CD1c-positive myeloid dendritic cell (primary cell): ENCODE measurements around the gene PACS1.
A peak's percentile ranks its signal among the peaks of the same experiment; 100 is the strongest.

Experiments
- DNase-seq: peaks from one replicate; pipeline ENCODE4 v3.0.0-alpha.2; 2016; ENCODE audit errors: extremely low spot score

PACS1 gene

DNA sequence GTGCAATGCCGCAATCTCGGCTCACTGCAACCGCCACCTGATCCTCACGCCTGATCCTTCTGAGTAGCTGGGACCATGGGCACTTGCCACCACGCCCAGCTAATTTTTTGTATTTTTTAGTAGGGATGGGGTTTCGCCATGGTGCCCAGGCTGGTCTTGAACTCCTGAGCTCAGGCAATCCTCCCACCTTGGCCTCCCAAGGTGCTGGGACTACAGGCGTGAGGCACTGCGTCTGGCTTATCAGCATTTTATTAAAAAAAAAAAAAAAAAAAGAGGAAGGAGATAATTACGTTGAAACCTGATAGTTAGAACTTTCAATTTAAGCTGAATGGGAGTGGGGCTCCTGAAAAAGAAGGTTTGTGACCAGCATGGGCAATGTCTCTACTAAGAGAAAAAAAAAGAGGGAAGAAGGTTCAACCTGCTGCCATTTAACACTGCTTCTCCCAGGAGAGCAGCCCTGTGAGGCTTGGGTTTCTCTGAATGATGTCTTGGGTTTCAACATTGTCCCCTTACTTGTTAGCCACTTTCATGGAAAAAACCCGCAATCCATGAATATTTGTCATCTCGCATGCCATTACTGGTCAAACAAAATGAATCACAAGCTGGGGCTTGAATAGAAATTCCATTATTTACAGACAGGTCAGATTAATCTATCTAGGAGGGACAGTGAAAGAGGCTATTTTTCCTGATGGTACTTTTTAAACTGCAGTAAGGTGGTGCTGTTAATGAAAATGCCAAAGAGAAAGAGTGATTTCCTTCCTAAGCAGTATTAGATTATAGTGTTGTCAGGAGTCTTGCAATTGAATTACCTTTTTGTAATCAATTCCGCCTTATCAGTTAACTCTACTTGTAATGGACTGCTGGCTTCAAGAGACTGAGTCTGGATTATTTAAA is 72.5 kb downstream of the PACS1 start:
- DNase-seq, result no peak

DNA sequence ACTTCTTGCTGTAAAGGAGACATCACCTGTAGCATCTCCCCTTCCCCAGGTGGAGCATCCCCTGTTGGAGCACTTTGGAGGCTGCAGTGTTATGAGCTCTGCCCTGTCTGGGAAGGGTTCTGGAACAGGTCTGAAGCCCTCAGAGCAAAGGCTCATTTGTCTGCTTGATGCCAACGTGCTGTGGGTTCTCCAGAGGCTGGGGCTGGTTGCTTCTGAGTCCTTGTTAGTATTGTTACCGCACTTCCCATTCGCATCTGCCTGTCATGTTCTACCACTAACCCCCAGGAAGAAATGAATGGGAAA is 73.1 kb downstream of the PACS1 start:
- no peak for DNase-seq

DNA sequence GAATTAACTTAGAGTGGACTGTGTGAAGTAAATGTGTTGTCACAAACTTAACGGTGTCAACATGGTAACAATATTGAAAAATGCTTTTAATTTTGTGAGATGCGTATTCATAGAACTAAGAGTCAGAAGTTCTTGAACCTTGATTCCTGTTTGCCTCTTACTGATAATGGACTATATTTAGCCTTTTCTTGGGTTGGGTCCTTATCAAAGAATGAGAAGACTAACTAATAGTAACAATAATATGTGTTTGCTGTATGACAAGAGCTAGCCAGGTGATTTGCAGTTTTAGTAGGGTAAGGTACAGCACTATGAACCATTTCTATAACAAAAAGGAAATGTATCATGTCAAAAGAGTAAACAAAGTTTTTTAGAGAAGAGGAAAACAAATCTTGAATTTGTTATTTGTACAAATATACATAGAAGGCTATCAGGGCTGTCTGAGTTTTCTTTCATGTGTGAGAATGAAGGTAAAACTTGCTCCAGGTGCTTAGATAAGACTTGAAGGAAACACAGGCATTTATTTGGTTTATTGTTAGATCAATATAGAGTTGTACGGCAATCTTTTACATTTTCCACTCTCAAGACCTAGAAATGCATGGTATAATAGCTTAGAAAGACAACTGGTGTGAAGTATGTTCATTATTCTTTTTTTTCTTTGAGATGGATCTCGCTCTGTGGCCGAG is 74.1 kb downstream of the PACS1 start:
- no peak for DNase-seq

DNA sequence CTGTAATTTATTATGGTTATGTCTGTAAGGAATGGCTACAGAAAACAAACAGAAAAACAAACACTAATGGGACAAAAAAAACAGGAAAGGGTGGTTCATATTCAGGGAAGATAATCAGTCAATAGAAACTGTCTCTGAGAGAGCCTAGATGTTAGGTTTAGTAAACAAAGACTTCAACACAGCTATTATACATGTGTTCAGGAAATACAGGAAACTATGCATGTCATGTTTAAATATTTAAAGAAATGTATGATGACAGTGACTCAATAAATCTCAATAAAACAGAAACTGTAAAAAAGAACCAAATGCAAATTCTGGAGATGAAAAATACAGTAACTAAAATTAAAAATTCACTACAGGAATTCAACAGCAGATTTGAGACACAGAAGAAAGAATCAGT is 76.0 kb downstream of the PACS1 start:
- no peak for DNase-seq

DNA sequence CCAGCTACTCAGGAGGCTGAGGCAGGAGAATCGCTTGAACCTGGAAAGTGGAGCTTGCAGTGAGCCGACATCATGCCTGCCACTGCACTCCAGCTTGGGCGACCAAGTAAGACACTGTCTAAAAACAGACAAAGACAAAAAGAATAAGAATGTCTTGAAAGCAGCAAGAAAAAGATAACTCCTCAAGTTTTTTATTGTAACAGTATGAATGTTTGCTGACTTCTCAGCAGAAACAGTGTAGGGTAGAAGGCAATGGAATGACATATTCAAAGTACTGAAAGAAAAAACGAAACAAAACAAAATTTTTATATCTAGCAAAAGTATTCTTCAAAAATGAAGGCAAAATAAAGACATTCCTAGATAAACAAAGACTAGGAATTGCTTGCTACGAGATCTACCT is 76.9 kb downstream of the PACS1 start:
- no peak for DNase-seq

DNA sequence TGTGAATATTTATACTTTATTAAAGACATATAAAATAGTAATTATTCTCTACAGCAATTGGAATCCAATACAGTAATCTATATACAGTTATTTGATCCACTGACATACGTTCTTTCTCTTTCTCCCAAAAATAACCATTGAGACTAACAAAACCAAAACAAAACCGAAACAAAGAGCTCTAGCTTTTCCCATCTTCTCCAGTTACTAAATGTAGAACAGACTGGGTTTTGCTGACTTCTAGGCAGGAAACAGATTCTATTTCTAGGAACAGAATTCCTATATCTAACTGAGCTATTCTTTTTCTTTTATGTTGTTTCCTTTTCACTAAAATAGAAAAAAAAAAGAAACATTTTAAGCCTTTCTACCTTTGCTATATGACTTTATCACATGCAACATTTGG is 80.1 kb downstream of the PACS1 start:
- no peak for DNase-seq

DNA sequence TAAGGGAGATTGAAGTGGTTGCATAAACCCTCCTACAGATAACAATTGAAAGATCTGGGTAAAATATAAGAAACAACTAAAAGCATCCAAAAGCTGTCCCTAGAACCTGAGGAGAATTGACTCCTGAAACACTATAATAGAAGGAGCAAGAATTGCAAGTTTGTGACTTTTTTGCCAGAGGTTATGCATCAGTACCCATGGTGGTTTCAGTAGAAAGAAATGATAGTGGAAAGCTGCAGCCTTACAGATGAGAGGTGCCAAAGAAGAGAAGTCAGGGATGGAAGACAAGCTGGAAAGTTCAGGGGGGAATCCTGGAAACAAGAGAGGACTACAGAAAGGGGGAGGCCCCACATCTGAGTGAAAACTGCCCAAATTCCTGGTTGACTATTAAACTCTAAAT is 80.7 kb downstream of the PACS1 start:
- DNase-seq, result no peak

DNA sequence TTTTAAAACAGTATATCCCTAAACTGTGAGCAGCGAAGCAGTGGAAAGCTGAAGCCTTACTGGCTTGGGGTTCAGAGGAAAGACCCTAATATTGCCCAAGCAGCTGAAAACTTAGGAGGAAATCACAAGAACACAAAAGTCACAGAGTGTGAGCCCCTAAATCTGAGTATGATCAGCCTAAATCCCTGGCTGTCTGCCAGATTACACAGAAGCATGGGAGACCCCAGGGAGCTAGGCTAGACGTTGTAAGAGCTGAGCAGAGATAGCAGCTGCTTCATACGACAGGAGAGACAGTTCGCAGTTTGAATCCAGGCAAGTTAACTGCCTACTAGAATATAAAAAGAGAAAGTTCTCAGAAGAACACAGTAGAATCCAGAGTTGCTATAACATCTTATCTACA is 81.2 kb downstream of the PACS1 start:
- no peak for DNase-seq

DNA sequence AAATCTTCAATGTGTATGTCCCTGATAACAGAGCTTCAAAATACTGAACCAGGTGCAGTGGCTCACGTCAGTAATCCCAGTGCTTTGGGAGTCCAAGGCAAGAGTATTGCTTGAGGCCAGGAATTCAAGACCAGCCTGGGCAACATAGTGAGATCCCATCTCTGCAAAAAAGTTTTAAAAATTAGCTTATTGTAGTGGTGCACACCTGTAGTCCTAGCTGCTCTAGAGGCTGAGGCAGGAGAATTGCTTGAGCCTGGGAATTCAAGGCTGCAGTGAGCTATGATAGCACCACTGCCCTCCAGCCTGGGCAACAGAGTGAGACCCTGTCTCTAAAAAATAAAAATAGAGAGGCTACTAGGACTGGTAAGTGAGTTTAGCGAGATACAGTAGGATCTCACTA is 84.0 kb downstream of the PACS1 start:
- DNase-seq, result no peak

DNA sequence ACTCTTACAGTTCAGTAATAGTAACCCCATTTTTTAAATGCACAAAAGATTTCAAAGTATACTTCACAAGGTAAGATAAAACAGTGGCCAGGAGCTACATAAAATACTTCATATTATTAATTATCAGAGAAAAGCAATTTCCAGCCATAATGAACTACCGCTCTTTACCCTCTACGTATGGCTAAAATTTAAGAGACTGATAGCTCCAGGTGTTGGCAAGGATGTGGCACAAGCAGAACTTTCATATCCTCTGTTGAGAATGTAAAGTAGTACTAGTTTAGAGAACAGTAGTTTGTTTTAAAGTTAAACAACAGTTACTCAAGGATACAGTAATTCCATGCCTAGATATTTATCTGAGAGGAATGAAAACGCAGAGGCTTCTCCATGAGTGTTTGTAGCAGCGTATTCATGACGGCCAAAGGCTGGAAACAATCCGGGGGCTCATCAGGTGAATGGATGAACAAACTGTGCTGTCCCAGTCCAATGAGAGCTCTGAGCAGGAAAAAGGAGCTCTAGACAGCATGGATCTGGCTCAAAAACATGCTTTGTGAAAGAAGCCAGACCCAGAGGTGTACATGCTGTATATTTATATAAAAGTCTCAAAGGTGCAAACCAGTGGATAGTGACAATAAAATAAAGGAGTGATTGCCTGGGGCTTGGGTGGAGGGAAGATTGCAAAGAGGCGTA is 85.5 kb downstream of the PACS1 start:
- DNase-seq, result no peak

DNA sequence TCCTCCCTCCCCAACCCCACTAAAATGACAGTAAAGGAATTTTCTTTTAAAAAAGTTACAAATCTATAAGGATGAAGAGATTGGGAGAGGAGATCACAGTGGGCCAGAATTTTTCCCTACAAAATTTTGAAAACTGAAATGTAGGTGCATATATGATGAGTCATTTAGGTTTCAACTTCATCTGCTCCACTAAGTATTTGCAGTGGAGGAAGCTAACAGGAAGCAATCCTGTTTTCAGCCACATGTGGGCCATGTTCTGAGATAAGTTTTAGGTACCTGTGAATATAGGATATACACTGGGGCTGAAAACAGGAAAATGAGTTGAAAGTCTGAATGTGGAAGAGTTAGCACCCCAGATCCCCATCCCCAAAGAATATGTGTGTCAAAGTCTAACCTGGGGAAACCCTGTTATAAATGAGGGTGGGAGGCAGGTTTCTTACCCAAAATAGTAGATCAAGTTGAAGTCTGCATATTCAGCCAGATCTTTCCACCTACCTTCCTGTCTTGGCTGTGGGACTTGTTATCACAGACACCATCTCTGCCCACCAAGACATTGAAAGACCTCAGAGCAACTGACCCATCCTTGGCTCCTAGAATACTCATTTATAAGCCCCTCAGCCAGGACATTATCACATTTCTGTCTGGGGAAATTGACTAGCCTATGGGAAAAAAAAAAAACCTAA is 87.3 kb downstream of the PACS1 start:
- no peak for DNase-seq

DNA sequence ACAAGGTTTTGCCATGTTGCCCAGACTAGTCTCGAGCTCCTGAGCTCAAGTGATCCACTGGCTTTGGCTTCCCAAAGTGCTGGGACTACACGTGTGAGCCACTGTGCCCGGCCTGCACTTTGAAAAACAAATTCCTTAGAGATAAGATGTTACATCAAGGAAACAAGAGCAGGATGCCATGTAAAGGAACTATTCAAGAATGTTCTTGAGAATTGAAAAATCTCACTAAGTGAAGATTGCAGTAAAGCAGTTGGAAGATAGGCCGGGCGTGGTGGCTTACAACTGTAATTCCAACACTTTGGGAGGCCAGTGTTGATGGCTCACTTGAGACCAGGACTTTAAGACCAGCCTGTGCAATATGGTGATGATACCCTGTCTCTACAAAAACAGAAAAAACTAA is 88.1 kb downstream of the PACS1 start:
- no peak for DNase-seq

DNA sequence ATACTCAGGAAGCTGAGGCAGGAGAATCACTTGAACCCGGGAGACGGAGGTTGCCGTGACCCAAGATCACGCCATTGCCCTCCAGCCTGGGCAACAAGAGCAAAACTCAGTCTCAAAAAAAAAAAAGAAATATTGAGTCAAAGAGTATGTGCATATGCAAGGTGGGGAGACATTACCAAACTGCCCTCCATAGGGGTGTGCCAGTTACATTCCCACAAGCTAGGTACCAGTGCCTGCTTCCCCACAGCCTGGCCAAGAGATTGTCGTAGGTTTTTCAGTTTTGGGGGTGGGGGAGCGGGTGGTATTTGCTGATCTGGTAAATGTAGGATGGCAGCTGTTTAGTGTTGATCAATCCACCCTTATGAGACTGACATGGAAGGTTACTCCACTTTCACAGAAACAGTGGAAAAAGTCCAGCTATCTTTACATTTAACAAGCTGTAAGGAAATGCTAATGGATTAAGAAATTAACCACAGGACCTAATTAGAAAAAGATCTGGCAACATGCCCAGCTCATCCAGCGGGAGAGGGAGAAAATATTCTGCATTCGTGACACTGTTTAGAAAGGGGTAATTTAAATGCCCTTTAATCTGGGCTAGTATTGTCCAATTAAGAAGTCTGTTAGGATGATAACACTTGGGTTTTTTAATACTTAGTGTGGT is 89.4 kb downstream of the PACS1 start:
- DNase-seq, result no peak

DNA sequence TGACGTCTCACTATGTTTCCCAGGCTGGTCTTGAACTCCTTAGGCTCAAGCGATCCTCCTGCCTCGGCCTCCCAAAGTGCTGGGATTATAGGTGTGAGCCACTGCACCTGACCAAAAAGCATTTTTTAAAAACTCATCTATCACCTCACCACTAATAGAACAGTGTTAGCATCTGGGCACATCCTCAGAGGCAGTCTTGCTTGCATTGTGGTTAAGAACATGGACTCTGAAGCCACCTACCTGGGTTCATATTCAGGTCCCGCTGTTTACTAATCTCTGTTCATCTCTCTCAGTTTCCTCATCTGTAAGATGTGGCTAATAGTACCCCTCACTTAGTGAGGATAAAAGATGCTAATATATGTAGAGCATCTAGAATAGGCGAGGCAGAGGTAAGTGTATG is 90.6 kb downstream of the PACS1 start:
- no peak for DNase-seq

DNA sequence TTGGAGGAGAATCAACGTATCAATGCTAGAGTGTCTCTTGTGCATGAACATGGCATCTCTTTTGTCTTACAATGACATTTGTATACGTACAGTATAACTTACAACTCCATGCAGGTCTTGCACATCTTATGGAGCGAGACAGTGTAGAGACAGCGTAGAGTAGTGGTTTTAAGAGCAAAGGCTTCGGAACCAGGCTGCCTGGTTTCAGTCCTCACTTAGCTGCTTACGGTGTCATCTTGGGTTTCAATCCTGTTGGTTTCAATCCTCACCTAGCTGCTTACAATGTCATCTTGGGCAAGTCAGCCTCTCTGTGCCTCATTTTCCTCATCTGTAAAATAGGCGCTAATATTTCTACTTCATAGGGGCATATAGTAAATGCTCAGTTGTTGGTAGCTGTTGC is 98.2 kb downstream of the PACS1 start:
- DNase-seq, result no peak

DNA sequence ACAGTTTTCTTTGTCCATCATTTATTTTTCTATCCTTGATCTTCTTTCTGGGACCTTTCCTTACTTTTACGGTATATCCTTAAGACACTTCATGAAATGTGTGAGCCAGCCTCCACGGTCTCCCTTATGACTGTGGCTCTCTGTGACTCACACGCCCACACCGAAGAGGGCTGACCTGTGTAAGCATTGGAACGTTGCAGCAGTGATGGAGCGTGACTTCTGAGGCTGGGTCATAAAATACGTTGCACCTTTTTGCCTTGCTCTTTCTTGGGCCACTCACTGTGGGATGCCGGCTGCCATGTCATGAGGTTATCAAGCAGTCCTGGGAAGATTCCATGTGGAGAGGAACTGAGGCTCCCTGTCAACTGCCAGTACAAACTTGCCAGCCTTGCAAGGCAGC is 102.1 kb downstream of the PACS1 start:
- DNase-seq, result peak; percentile 8

DNA sequence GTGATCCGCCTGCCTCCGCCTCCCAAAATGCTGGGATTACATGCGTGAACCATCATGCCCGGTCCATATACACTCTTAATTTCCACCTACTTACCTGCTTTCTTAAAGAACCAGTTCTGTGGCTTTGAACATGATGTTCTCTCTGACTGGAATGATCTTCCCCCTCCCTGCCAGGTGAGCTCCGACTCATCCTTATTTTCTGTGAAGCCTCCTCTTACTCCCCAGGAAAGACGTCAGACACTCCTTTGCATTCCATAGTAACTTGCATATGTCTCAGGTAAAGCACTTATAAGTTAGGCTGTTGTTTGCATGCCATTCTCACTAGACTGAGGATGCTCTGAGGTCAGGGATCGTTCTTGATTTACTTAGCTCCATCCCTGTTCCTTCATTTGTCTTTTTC is 106.6 kb downstream of the PACS1 start:
- no peak for DNase-seq

DNA sequence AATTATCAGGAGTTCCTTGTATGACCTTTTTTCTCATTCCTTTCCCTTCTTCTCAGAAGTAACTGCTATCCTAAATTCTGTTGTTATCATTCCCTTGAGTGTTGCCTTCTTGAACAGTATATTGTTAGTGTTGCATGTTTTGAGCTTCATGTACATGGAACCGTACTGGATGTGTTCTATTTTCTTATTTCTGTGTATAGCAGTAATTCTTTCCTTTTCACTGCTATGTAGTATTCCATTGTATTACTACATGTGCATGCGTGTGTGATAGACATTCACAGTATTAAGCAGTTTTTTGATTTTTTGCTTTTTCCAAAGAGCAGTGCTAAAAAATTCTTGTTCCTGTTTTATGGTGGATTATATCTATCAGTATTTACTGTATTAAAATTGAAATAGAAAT is 108.1 kb downstream of the PACS1 start:
- DNase-seq, result no peak

DNA sequence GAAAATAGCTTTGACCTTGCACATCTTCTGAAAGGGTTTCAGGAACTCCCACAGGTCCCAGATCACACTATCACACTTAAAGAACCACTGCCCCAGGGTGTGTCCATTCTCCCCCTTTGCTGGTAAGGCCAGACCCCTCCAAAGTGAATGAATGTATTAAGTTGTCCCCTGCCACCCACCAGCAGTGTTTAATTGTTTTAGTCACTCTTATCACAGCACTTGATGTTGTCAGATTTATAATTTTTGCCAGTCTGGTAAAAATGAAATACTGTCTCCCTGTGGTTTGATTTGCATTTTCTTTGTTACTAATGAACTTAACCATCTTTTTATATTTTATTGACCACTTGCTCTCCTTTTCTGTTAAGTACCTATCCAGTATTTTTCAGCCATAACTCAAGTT is 108.8 kb downstream of the PACS1 start:
- DNase-seq, result no peak

DNA sequence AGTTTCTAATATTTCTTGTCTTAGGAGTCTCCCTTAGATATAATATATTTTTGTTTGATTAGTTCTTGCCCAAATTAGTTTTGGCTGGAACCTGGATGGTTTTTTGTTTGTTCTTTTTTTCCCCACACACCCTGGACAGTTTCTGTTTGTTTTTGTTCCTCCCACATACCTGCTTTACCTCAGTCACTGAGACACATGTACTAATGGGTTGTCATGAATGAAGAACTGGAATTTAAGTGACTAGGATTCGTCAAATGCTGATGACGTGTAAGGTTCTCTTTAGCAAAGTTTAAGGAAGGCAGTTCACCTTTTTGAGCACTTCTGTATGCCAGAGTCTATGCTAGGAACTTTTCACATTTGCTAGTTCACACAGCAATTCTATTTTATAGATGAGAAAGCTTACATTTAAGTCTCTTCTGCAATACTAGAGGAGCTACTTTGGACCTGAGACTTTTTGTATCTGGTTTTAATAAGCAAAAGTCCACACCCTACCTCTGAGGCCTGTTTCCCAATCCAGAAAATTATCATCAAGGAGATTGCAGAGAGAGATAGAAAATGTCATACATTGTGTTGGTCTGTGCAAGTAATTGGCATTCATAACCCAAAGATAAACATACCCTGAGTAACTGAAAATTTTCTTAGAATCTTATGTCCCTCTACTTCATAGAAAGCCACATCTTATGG is 111.7 kb downstream of the PACS1 start:
- no peak for DNase-seq

DNA sequence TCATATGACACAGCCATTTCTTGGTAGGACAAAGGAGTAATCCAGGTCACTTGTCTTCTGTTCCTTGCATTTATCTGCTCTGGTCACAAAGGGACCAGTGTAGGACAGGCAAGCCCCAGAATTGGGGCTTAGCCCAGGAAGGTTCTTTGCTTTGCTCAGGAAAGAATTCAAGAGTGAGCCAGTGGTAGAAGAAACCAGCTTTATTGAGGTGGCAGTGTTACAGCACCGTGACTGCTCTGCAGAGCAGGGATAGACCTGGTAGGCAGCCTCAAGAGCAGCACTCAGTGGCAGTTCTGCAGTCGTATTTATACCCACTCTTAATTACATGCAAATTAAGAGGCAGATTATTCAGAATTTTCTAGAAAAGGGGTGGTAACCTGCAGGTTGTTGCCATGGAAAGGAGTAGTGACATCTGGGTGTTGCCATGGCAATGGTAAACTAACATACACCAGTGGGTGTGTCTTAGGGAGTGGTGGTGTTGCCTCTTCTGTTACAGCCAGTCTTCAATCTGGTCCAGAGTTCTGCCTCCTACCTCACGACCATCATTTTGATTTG is 113.5 kb downstream of the PACS1 start:
- peak; percentile 9 for DNase-seq
